Stimulated activated CD8-positive, alpha-beta memory T cell treated with anti-CD3 and anti-CD28 coated beads, Interleukin-15, amount 100 ng/mL, for 48 hours (primary cell): ENCODE measurements around the gene TTYH3.
A peak's percentile ranks its signal among the peaks of the same experiment; 100 is the strongest.
"Not testable (repeated sequence)": the region's sequence is repeated elsewhere in the genome, so short reads cannot be mapped to it uniquely, and the experiment has no call there.

ENCODE experiments used
- DNase-seq, 2 donors: peaks; one replicate each; pipeline ENCODE4 v3.0.0-alpha.2; 2020; ENCODE audit warnings: low read depth in 2 of 2

TTYH3 gene

GRCh38 chr7:2688409-2689342 is 56.9 kb downstream of the TTYH3 start:
- DNase-seq = no peak

DNA sequence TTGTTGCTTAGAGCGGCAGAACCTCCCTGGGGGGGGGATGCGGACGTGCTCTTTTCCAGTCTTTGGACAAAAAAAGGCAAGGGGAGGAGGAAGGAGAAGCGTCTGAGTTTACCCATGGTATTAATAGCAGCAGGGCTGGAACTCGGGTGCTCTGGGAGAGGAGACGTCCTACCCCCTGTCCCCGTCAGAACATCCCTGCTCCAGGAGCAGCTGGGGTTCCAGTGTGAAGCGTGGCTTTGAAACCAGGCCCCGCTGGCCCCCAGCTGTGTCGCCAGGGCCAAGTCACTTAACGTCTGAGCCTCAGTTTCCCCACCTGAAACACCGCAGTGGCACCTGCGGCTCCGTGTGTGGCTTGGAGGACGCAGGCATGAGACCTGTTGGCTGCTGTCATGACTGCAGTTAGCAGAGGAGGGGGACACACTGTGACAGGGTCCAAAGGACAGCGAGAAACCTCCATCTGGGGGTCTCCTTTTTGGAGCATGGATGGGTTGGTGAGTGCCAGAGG is 57.6 kb downstream of the TTYH3 start:
- no peak for DNase-seq

- DNase-seq = no peak
Measured at GRCh38 chr7:2689951-2690705, 58.3 kb downstream of the TTYH3 start.

GRCh38 chr7:2691011-2691707 is 59.4 kb downstream of the TTYH3 start:
- DNase-seq = no peak

DNA sequence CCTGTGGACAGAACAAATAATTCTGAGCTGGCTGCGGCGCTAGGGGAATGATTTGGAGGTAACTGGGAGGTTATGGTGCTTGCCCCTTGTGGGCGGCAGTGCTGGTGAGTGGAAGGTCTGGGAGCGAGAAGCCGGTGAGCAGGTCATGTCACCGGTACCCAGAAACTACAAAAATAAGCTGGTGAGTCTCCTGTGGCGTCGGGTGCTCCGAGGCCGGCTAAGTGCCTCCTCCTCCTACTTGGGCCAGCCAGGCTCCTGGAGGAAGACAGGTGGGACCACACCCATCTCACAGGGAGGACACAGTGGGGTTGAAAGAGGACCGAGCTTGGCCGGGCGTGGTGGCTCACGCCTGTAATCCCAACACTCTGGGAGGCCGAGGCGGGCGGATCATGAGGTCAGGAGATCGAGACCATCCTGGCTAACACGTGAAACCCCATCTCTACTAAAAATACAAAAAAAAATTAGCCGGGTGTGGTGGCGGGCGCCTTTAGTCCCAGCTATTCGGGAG is 60.2 kb downstream of the TTYH3 start:
- DNase-seq = not testable (repeated sequence)

GRCh38 chr7:2692543-2692942 is 60.8 kb downstream of the TTYH3 start:
- DNase-seq = no peak

- not testable (repeated sequence) for DNase-seq
Measured at GRCh38 chr7:2693420-2694121, 61.8 kb downstream of the TTYH3 start.

- DNase-seq = not testable (repeated sequence)
Measured at GRCh38 chr7:2694122-2694436, 62.3 kb downstream of the TTYH3 start.

GRCh38 chr7:2698581-2699288 is 66.9 kb downstream of the TTYH3 start:
- DNase-seq = peak; percentile 49 to 74

GRCh38 chr7:2699289-2699620 is 67.5 kb downstream of the TTYH3 start:
- no peak for DNase-seq

- DNase-seq = no peak
Measured at GRCh38 chr7:2700141-2700850, 68.5 kb downstream of the TTYH3 start.

GRCh38 chr7:2701424-2701823 is 69.6 kb downstream of the TTYH3 start:
- DNase-seq = no peak

- no peak for DNase-seq
Measured at GRCh38 chr7:2701832-2702593, 70.2 kb downstream of the TTYH3 start.

DNA sequence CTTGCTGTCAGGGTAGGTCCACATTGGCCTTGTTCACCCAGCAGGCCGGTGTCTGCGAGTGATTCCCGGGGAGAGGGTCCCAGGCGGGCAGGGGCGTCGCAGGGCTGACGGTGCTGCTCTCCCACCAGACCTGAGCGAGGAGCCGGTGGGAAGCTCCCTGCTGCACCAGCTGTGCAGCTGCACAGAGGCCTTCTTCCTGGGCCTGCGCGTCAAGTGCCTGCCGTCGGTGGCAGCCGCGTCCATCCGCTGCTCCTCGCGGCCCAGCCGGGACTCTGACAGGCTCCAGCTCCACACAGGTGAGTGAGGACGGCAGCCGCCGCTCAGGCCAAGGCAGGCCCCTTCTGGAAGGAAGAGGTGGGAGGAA is 70.8 kb downstream of the TTYH3 start:
- no peak for DNase-seq

- DNase-seq = no peak
Measured at GRCh38 chr7:2705371-2706096, 73.7 kb downstream of the TTYH3 start.

DNA sequence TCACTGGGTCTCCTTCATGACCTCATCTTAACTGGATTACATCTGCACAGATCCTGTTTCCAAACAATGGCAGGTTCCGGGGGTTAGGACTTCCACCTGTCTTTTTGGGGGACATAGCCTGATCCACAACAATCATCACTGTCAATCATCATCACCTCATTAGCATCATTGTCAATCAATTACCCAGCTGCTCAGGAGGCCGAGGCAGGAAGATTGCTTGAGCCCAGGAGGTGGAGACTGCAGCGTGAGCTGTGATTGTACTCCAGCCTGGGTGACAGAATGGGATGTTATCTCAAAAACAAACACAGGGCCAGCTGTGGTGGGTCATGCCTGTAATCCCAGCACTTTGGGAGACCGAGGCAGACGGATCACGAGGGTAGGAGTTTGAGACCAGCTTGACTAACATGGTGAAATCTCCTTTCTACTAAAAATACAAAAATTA is 74.9 kb downstream of the TTYH3 start:
- no peak for DNase-seq

GRCh38 chr7:2707481-2707880 is 75.7 kb downstream of the TTYH3 start:
- DNase-seq = no peak

DNA sequence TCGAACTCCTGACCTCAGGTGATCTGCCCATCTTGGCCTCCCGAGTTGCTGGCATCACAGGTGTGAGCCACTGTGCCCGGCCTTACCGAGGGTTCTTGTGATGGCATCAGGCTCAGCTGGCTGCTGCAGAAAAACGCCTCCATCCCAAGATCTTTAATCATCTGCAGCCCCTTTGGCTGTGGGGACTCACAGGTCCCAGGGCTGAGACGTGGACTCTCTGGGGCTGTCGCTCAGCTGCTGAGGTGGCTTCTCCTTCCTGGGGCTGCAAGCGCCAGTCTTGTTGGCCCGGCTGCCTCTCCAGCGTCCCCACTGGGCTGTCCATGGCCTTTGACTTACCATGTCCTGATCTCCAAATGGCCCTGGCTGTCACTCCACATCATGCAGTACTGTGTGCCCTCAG is 76.3 kb downstream of the TTYH3 start:
- DNase-seq = no peak
